ENCODE data around the gene UNC119. TPM values are rescaled to one million over a fixed set of nuclear protein-coding genes. Genes with fewer than 3 reads are reported as not detected.

Gene UNC119
- total and polyA plus RNA-seq, 2 of the 13 experiments (the other 11 are each of a cell fraction or from before 2014, with no cell fraction given): 10.4 to 63.1 TPM

- no peak for TF ChIP-seq ZNF713 (CRISPR knock-in tag; IDR thresholded peaks at IDR 0.05)
- TF ChIP-seq MXI1 (IDR thresholded peaks at IDR 0.05; ENCODE audit: borderline replicate concordance, low read depth, low read length): peak; percentile 89; the same call in 2 of the 3 replicates
- TF ChIP-seq ZNF30 (CRISPR knock-in tag; IDR thresholded peaks at IDR 0.05): no peak
- no peak for TF ChIP-seq MBD4 (IDR thresholded peaks at IDR 0.05; ENCODE audit: borderline replicate concordance, low read length)
- no peak for TF ChIP-seq ZNF282 (IDR thresholded peaks at IDR 0.05; ENCODE audit: partially characterized antibody)
- TF ChIP-seq KLF6 (CRISPR knock-in tag; IDR thresholded peaks at IDR 0.05): no peak
- peak; percentile 82 for TF ChIP-seq DR1 (CRISPR knock-in tag; IDR thresholded peaks at IDR 0.05)
- TF ChIP-seq MLXIP (CRISPR knock-in tag; IDR thresholded peaks at IDR 0.05; ENCODE audit: borderline replicate concordance): no peak
- no peak for TF ChIP-seq SRSF9 (IDR thresholded peaks at IDR 0.05; ENCODE audit: borderline replicate concordance, insufficient read depth, low read depth, low read length, poor library complexity, severe bottlenecking)
- no peak for TF ChIP-seq MIER3 (CRISPR knock-in tag; IDR thresholded peaks at IDR 0.05; ENCODE audit: borderline replicate concordance)
- TF ChIP-seq HCFC1 (IDR thresholded peaks at IDR 0.05; ENCODE audit: low read depth, low read length): no peak
- TF ChIP-seq ZNF558 (CRISPR knock-in tag; IDR thresholded peaks at IDR 0.05; ENCODE audit: borderline replicate concordance): no peak
- TF ChIP-seq GABPA (IDR thresholded peaks at IDR 0.05; ENCODE audit: low read depth, low read length): no peak
- TF ChIP-seq GABPA (CRISPR knock-in tag; IDR thresholded peaks at IDR 0.05; ENCODE audit: low read depth): no peak
- TF ChIP-seq ESRRA (CRISPR knock-in tag; IDR thresholded peaks at IDR 0.05; ENCODE audit: low read depth): peak; percentile 34; the same call in 1 of the 2 replicates
- TF ChIP-seq BCLAF1 (IDR thresholded peaks at IDR 0.05): no peak
- TF ChIP-seq ELK4 (CRISPR knock-in tag; IDR thresholded peaks at IDR 0.05; ENCODE audit: borderline replicate concordance): no peak
- no peak for TF ChIP-seq ZNF619 (CRISPR knock-in tag; IDR thresholded peaks at IDR 0.05)
- TF ChIP-seq ZNF34 (CRISPR knock-in tag; IDR thresholded peaks at IDR 0.05; ENCODE audit: borderline replicate concordance): no peak
- no peak for TF ChIP-seq ZEB1 (IDR thresholded peaks at IDR 0.05; ENCODE audit: insufficient replicate concordance, low read depth)
- TF ChIP-seq SOX5 (CRISPR knock-in tag; IDR thresholded peaks at IDR 0.05; ENCODE audit: borderline replicate concordance): no peak; the same call in 1 of the 2 replicates
- no peak for TF ChIP-seq BRD4 (CRISPR knock-in tag; IDR thresholded peaks at IDR 0.05)
- no peak for TF ChIP-seq ZNF644 (CRISPR knock-in tag; IDR thresholded peaks at IDR 0.05; ENCODE audit: low read depth)
- TF ChIP-seq ZNF569 (CRISPR knock-in tag; IDR thresholded peaks at IDR 0.05; ENCODE audit: borderline replicate concordance): no peak
- TF ChIP-seq MAFG (CRISPR knock-in tag; IDR thresholded peaks at IDR 0.05): no peak
- no peak; the same call in 1 of the 2 replicates for TF ChIP-seq MEIS2 (CRISPR knock-in tag; IDR thresholded peaks at IDR 0.05)
- no peak for TF ChIP-seq RFXAP (CRISPR knock-in tag; IDR thresholded peaks at IDR 0.05; ENCODE audit: borderline replicate concordance)
These were observed 46.4 kb upstream of the UNC119 start, which contains the start of gene SPAG5 (continued) for GRCh38 chr17:28598799-28599310.
